Large intestine (tissue), 3 donors: ENCODE results near the gene AURKAIP1. TPM values are rescaled to one million over a fixed set of nuclear protein-coding genes. Genes with fewer than 3 reads are reported as not detected.

Experiments used
- DNase-seq, 2 donors: peaks; one replicate each; pipeline versions ENCODE4 v3.0.0 to v3.0.0-alpha.2; 2013
- H3K27ac ChIP-seq: one replicate; pipeline ENCODE4 v1.5.1; 2013; ENCODE audit warnings: low read length
- H3K27me3 ChIP-seq: 2 replicates; pipeline ENCODE4 v1.6.1; 2013; ENCODE audit warnings: low read length; ENCODE audit not compliant: control insufficient read depth, insufficient read depth
- H3K36me3 ChIP-seq: 2 replicates; pipeline ENCODE4 v1.6.1; 2013; ENCODE audit warnings: low read length; ENCODE audit not compliant: control insufficient read depth, insufficient read depth
- H3K4me1 ChIP-seq: one replicate; pipeline ENCODE4 v1.6.1; 2013; ENCODE audit warnings: low read length; ENCODE audit not compliant: control insufficient read depth, insufficient read depth
- H3K4me3 ChIP-seq: one replicate; pipeline ENCODE4 v1.5.1; 2013; ENCODE audit warnings: low read length
- H3K9me3 ChIP-seq: one replicate; pipeline ENCODE4 v1.6.1; 2013; ENCODE audit warnings: mild to moderate bottlenecking, low read depth, low read length, moderate library complexity; ENCODE audit not compliant: control insufficient read depth
- WGBS: methylation state at CpG from one replicate; pipeline ENCODE4 v1.1.5; 2013; ENCODE audit warnings: low lambda C conversion rate; ENCODE audit not compliant: insufficient coverage; 5-methylcytosine and 5-hydroxymethylcytosine counted together
- polyA plus RNA-seq: library from polyadenylated mRNA; unstranded; fragments of 120-200 nt; gene quantifications from one replicate; pipeline ENCODE4 v1.2.1, GENCODE V29; 2013

Gene AURKAIP1
- polyA plus RNA-seq, 1 donor, result 88.4 TPM

DNA sequence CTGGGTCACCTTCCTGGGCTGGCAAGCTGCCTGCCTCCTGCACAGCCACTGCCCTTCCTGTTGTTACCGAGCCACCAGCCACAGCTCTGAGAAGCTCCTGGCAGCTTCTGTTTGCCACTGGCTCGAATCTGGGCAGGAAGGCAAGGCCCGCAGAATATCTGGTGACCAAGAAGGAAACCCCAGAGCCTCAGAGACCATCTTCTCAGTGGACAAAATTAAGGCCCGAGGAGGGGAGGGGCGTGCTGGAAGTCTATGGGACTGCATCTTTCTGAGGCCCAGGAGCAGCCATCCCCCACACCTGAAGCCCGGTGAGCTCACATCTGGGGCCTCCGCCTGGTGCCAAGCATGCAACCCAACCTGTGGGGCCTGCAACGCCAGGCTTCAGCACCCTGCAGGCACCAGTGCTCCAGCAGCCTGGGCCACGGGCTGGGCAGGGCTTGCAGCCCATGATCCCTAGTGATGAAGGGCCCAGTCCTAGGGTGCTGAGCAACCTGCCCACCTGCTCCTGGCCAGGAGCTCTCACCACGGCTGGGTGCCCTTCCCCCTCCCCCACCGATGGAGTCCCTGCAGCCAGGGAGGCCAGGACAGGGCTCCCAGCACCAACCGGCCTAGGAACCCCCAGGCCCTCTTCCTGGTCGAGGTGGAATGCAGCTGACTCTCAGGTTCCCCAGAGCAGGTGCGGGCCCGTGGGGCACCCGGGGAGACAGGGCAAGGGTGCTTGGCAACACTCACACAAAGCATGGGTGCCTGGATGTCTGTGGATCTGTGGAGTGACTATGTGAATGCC lies 49.5 kb downstream of the AURKAIP1 start:
- WGBS, result no CpG with 5 or more reads among the region's 16 CpGs
- Histone ChIP-seq H3K4me3 (peak overlapping the region; percentile 79), H3K27me3 (no peaks in the 10 kb centered on the region), H3K36me3 (peaks cover 41% of the 10 kb centered on the region), H3K4me1 (peaks cover 23% of the 10 kb centered on the region), H3K9me3 (peaks cover 4% of the 10 kb centered on the region), H3K27ac (peak overlapping the region; percentile 69)
- DNase-seq, result no peak

DNA sequence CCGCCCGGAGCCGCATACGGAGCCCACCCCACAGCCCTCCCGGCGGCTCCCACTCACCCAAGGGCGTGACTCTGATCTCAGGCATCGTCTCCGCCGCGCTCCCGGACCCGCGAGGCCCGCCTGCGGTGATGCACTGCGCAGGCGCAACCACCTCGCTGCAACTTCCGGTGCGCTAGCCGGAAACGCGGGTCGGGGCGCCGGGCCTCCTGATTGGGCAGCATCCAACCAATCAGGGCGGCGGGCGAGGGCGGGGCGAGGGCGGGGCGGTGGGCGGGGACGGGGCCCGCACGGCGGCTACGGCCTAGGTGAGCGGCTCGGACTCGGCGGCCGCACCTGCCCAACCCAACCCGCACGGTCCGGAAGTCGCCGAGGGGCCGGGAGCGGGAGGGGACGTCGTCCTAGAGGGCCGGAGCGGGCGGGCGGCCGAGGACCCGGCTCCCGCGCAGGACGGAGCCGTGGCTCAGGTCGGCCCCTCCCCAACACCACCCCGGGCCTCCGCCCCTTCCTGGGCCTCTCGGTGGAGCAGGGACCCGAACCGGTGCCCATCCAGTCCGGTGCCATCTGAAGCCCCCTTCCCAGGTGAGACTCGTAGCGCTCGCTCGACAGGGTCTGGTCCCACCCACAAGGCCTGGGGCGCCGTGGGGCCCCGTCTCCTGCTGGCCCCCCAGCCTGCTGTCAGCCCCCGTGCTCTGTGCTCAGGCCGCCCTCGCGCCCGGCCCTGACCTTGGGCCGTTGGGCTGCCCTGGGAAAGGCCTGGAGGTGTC lies 50.3 kb downstream of the AURKAIP1 start, which contains the start of the genes CPTP and INTS11:
TSS of gene CPTP (plus strand) at position 279 of the 764 bp plus-strand sequence. CDS start 2,109 bp downstream, outside the sequence.
TSS of gene INTS11 (minus strand) at position 137 of the 764 bp plus-strand sequence. CDS start at position 85, 52 bp downstream.
- H3K4me1 ChIP-seq, result peaks cover 17% of the 10 kb centered on the region
- H3K36me3 ChIP-seq, result peaks cover 48% of the 10 kb centered on the region
- H3K4me3 ChIP-seq, result peak within 1 kb of the TSS; percentile 79
- H3K27me3 ChIP-seq, result no peaks in the 10 kb centered on the region
- no peaks in the 10 kb centered on the region for H3K9me3 ChIP-seq
- DNase-seq, result peak; percentile 92 to 94
- WGBS, result no CpG with 5 or more reads among the region's 84 CpGs
- peak within 1 kb of the TSS; percentile 69 for H3K27ac ChIP-seq

DNA sequence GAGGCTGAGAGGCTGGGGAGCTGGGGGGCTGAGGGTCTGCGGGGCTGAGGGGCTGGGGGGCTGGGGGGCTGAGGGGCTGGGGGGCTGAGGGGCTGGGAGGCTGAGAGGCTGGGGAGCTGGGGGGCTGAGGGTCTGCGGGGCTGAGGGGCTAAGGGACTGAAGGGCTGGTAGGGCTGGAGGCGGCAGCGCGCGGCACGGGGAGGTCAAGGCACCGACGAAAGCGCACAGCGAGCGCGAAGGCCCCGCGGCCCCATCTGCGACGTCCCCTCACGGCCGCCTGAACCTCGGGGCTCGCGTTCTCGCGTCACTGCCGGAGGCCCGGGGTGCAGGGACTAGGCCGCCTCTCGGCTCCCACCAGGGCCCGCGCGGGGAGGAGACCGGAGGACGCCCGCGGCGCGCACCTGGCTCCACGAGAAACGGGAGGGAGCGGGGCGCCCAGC lies 50.9 kb downstream of the AURKAIP1 start:
- Histone ChIP-seq H3K4me3 (peak overlapping the region; percentile 64), H3K36me3 (peaks cover 54% of the 10 kb centered on the region), H3K4me1 (peaks cover 17% of the 10 kb centered on the region), H3K27ac (peak overlapping the region; percentile 53), H3K27me3 (no peaks in the 10 kb centered on the region), H3K9me3 (no peaks in the 10 kb centered on the region)
- no CpG with 5 or more reads among the region's 41 CpGs for WGBS
- DNase-seq, result no peak

Other genes starting within 250 kb of the AURKAIP1 start
- 0.64 TPM for gene TTLL10, start 201.3 kb downstream of the AURKAIP1 start, polyA plus RNA-seq
- 0.49 TPM for gene TNFRSF18, start 168.6 kb downstream of the AURKAIP1 start, polyA plus RNA-seq
- 1.1 TPM for gene TNFRSF4, start 161.1 kb downstream of the AURKAIP1 start, polyA plus RNA-seq
- gene SDF4, start 143.2 kb downstream of the AURKAIP1 start, polyA plus RNA-seq, result 174 TPM
- 16.1 TPM for gene B3GALT6, start 143.0 kb downstream of the AURKAIP1 start, polyA plus RNA-seq
- gene C1QTNF12, start 128.5 kb downstream of the AURKAIP1 start, polyA plus RNA-seq, result 50.5 TPM
- 52.9 TPM for gene UBE2J2, start 101.4 kb downstream of the AURKAIP1 start, polyA plus RNA-seq
- 18.7 TPM for gene SCNN1D, start 94.8 kb downstream of the AURKAIP1 start, polyA plus RNA-seq
- 67.7 TPM for gene ACAP3, start 67.3 kb downstream of the AURKAIP1 start, polyA plus RNA-seq
- 14.5 TPM for gene PUSL1, start 66.6 kb downstream of the AURKAIP1 start, polyA plus RNA-seq
- gene INTS11, start 50.5 kb downstream of the AURKAIP1 start, polyA plus RNA-seq, result 147 TPM
- 17.7 TPM for gene CPTP, start 50.4 kb downstream of the AURKAIP1 start, polyA plus RNA-seq
- 0.69 TPM for gene TAS1R3, start 43.9 kb downstream of the AURKAIP1 start, polyA plus RNA-seq
- gene DVL1, start 25.8 kb downstream of the AURKAIP1 start, polyA plus RNA-seq, result 45.4 TPM
- 346 TPM for gene MXRA8, start 16.7 kb downstream of the AURKAIP1 start, polyA plus RNA-seq
- 285 TPM for gene CCNL2, start 24.1 kb upstream of the AURKAIP1 start, polyA plus RNA-seq
- gene MRPL20, start 32.1 kb upstream of the AURKAIP1 start, polyA plus RNA-seq, result 135 TPM
- gene ANKRD65, start 46.1 kb upstream of the AURKAIP1 start, polyA plus RNA-seq, result 2.6 TPM
- gene VWA1, start 60.5 kb upstream of the AURKAIP1 start, polyA plus RNA-seq, result 92.3 TPM
- gene ATAD3C, start 74.5 kb upstream of the AURKAIP1 start, polyA plus RNA-seq, result 1.0 TPM
- gene ATAD3B, start 96.6 kb upstream of the AURKAIP1 start, polyA plus RNA-seq, result 21.8 TPM
- gene ATAD3A, start 137.0 kb upstream of the AURKAIP1 start, polyA plus RNA-seq, result 20.1 TPM
- gene TMEM240, start 165.4 kb upstream of the AURKAIP1 start, polyA plus RNA-seq, result 3.9 TPM
- 79.4 TPM for gene SSU72, start 199.7 kb upstream of the AURKAIP1 start, polyA plus RNA-seq
- gene FNDC10, start 224.9 kb upstream of the AURKAIP1 start, polyA plus RNA-seq, result 2.4 TPM
- 49.8 TPM for gene MIB2, start 240.3 kb upstream of the AURKAIP1 start, polyA plus RNA-seq